ENCODE data around the gene KMT5B. TPM values are rescaled to one million over a fixed set of nuclear protein-coding genes. Genes with fewer than 3 reads are reported as not detected.
A peak's percentile ranks its signal among the peaks of the same experiment; 100 is the strongest.

Gene KMT5B
- total RNA-seq, 2 experiments from 2014 or later: 29.2 to 32.2 TPM

DNA sequence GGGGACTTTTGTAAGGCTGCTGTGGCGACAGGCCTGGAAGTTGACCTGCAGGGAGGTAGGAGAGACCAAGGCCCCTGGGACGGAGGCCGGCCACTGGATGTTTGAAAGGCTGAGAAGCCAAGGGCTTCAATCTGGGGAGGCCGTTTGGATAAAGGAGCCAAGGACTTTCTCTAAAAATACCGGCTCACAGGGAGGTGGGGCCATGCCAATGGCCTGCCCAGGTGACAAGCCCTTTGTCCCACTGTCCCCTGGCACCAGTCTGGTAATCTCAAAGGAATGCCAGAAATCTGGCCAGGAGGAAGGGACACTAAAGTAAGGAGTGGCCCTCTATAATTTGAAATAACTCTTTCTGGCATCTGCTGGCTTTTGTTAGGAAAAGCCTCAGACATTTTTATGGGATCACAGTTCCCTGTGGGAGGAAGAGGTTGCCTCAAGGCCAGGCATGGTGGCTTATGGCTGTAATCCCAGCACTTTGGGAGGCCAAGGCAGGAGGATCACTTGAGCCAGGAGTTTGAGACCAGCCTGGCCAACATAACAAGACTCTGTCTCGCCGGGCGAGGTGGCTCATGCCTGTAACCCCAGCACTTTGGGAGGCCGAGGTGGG lies 90.1 kb downstream of the KMT5B start:
- POLR2A ChIA-PET: no interaction called here
- Mint-ChIP-seq H3K36me3 (no peaks in the 10 kb centered on the region), H3K9me3 (no peaks in the 10 kb centered on the region), H3K27me3 (peaks cover 15% of the 10 kb centered on the region), H3K4me1 (peaks cover 14% of the 10 kb centered on the region), H3K27ac (no peak overlapping the region), H3K4me3 (no peak overlapping the region)
- DNase-seq: no peak
- ATAC-seq (ENCODE audit: low read depth): no peak

DNA sequence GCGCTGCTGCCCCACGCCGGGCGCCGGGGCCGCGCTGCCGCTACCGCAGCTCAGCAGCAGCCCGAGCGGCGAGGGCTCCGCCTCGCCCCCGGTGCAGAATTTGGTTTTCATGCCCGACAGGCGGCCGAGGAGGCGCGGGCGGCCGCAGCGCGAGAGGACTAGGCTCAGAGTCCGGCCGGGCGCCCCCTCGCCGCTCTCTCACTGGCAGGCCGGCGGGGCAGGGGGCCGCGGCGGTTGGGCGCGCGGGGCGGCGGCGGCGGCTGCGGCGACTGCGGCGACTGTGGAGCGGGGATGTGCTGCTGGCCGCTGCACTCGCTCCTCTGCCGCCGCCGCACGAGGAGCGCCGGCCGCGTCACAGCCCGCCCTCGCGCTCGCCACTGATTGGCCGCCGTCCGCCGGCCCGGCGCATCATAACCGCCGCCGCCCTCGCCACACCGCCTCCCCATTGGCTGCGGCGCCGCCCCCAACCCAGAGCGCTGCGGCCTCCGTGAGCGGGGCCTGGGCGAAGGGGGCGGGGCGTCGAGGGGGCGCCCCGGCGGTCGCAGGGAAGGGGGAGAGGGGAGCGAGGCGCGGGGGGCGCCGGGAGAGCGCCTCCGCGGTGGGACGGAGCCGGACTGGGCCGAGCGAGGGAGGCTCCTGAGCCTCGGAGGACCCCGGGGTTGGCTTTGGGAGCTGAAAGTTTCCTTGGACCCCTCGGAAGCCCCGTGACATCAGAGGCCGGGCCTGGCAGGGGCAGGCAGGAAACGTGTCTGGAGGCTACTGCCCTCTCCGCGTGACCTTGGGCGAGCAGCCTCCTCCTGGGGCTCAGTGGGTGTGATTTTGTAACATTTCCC lies 91.8 kb downstream of the KMT5B start, which contains the start of gene CHKA:
CHKA (minus strand) TSS at position 322 of the 833 bp plus-strand sequence; CDS start at position 111, 211 bp downstream.
- Mint-ChIP-seq H3K4me1 (peaks cover 20% of the 10 kb centered on the region), H3K27me3 (peaks cover 9% of the 10 kb centered on the region), H3K36me3 (peaks cover 4% of the 10 kb centered on the region), H3K27ac (peak within 1 kb of the TSS; percentile 91), H3K4me3 (peak within 1 kb of the TSS; percentile 85), H3K9me3 (no peaks in the 10 kb centered on the region)
- DNase-seq (peak; percentile 92), ATAC-seq (ENCODE audit: low read depth) (peak; percentile 84)
- POLR2A ChIA-PET: interaction anchor here (2.0 kb wide), 1 partner anchor 10 kb away, joined by 6 read pairs; no protein-coding TSS in a partner anchor

DNA sequence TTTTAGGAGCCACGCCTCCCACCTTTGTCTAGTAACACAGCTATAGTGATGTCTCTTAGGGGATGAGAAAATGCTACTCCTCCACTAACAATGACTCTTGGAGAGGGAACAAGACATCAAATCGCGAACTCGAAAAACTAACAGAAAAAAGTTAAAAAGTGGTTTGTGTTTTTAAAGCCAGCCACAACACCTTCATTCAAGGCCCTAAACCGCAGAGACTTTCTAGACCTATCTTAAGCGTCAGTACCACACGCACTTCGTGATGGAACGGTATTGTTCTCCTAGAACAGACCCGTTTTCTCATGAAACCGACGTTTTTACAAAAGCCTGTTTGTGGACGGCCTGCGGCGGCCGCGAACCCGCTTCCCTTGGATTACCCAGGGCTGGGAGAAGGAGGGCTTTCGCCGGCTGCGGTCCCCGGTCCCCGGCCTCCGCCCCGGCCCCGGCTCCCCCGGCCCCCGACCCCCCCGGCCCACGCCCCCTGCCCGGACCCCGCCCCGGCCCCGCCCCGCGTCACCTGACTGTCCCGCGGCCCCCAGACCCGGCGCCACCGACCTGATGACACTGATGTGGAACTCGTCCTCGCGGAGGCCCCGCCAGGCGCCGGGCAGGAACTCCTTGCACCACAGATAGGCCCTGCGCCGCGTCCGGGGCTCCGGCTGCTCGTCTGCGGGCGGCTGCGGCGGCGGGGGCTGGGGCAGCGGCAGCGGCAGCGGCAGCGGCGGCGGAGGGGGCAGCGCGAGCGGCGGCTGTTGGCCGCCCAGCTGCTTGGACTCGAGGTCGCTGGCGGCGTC lies 92.6 kb downstream of the KMT5B start:
- DNase-seq (peak; percentile 72), ATAC-seq (ENCODE audit: low read depth) (peak; percentile 37)
- H3K36me3 Mint-ChIP-seq: peaks cover 4% of the 10 kb centered on the region
- H3K27me3 Mint-ChIP-seq: peaks cover 8% of the 10 kb centered on the region
- no peaks in the 10 kb centered on the region for H3K9me3 Mint-ChIP-seq
- H3K4me3 Mint-ChIP-seq: peak overlapping the region; percentile 85
- H3K4me1 Mint-ChIP-seq: peaks cover 20% of the 10 kb centered on the region
- POLR2A ChIA-PET: interaction anchor here (0.5 to 2.0 kb wide), 3 partner anchors 9 to 85 kb away, joined by 4 to 6 read pairs (median 4); no protein-coding TSS in a partner anchor
- peak overlapping the region; percentile 91 for H3K27ac Mint-ChIP-seq

DNA sequence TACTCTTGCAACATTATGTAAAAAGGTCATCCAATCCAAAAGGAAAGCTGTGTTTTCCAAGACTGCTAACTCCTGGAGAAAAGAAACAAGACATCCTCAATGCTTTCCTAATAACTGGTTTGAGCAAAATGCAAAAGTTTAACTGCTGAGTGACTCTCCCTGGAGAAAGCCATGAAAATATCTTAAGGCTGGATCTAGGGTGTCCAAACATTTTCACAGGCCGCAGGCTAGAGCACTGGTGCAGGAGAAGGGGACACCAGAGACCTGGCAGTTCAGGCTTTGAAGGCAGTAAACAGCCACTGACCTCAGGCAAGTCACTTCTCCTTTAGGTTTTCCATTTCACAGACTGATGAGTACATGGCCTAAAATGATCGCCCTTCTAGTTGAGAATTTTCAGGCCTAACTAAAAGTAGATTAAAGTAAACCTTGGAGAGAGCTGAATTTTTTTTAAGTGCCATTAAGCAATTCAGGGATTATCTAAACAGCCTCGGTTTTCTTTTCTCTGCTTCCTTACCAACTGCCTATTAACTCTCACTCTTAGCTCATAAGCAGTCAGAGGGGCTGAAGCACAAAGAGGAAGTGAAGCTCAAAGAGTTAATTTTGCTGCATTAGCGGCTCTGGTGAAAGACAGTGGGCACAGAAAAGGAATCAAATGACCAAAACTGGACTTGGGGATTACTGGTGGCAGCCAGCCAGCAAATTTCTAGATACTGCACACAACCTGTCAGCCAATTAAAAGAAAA lies 94.2 kb downstream of the KMT5B start:
- H3K9me3 Mint-ChIP-seq: no peaks in the 10 kb centered on the region
- no peak for ATAC-seq (ENCODE audit: low read depth)
- H3K27me3 Mint-ChIP-seq: peaks cover 4% of the 10 kb centered on the region
- H3K4me3 Mint-ChIP-seq: peak overlapping the region; percentile 35
- H3K4me1 Mint-ChIP-seq: peaks cover 28% of the 10 kb centered on the region
- POLR2A ChIA-PET: interaction anchor here (2.0 kb wide), 1 partner anchor 8 kb away, joined by 6 read pairs; no protein-coding TSS in a partner anchor
- H3K27ac Mint-ChIP-seq: no peak overlapping the region
- H3K36me3 Mint-ChIP-seq: peaks cover 4% of the 10 kb centered on the region
- no peak for DNase-seq

DNA sequence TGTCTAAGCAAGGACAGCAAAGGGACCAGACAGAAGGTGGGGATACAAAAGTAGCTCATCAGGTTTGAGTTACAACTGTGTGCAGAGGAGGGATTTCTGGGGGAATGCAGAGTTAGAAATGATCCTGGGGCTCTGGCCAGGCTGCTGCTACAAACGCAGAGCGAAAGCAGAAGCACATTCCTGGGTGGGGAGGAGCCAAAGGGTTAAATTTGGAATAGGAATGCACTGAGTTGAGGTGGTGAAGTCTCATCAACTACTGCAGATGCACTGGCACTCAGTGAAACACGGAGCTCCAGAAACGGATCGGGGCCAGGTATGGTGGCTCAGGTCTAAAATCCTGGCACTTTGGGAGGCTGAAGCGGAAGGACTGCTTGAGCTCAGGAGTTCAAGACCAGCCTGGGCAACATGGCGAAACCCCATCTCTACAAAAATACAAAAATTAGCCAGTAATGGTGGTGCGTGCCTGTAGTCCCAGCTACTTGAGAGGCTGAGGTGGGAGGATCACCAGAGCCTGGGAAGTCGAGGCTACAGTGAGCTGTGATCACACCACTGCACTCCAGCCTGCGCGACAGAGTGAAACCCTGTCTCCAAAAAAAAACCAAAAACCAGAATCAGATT lies 95.1 kb downstream of the KMT5B start:
- H3K4me1 Mint-ChIP-seq: peaks cover 28% of the 10 kb centered on the region
- H3K27me3 Mint-ChIP-seq: no peaks in the 10 kb centered on the region
- DNase-seq (no peak), ATAC-seq (ENCODE audit: low read depth) (no peak)
- peaks cover 4% of the 10 kb centered on the region for H3K36me3 Mint-ChIP-seq
- no peaks in the 10 kb centered on the region for H3K9me3 Mint-ChIP-seq
- H3K27ac Mint-ChIP-seq: no peak overlapping the region
- no peak overlapping the region for H3K4me3 Mint-ChIP-seq
- POLR2A ChIA-PET: no interaction called here

DNA sequence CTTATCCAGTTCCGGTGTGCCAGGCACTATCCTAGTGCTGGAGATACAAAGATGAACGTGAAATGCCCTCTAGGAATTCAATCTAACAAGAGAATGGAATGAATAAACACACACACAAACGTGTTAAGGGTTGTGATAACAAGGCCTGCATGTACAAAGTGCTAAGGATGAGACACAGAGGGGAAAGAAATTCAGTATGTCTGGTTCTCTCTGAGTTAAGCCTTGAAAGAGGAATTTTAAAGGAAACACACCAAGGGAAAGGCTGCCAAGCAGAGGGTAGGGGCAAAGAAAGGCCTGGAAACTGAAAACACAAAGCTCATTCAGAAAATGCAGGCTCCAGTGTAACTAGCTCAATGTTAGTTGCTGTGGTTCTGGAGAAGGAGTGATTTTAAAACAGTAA lies 96.1 kb downstream of the KMT5B start:
- peaks cover 27% of the 10 kb centered on the region for H3K4me1 Mint-ChIP-seq
- H3K27me3 Mint-ChIP-seq: no peaks in the 10 kb centered on the region
- no peak for DNase-seq
- ATAC-seq (ENCODE audit: low read depth): no peak
- H3K36me3 Mint-ChIP-seq: peaks cover 4% of the 10 kb centered on the region
- H3K27ac Mint-ChIP-seq: no peak overlapping the region
- POLR2A ChIA-PET: no interaction called here
- H3K9me3 Mint-ChIP-seq: no peaks in the 10 kb centered on the region
- no peak overlapping the region for H3K4me3 Mint-ChIP-seq

DNA sequence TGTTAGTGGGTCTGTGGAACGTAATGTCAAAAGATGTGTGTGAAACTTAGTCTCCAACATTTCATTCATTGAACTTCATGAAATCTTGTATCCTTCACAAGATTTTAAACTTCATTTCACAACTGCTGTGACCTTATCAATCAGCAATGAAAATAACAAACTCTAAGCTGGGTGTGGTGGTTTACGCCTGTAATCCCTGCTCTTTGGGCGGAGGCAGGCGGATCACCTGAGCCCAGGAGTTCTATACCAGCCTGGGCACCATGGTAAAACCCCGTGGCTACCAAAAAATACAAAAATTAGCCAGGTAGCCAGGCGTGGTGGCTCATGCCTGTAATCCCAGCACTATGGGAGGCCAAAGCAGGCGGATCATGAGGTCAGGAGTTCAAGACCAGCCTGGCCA lies 97.0 kb downstream of the KMT5B start:
- Mint-ChIP-seq H3K27ac (no peak overlapping the region), H3K27me3 (no peaks in the 10 kb centered on the region), H3K4me3 (no peak overlapping the region), H3K36me3 (peaks cover 4% of the 10 kb centered on the region), H3K4me1 (peaks cover 25% of the 10 kb centered on the region), H3K9me3 (no peaks in the 10 kb centered on the region)
- POLR2A ChIA-PET: no interaction called here
- ATAC-seq (ENCODE audit: low read depth) (no peak), DNase-seq (no peak)

DNA sequence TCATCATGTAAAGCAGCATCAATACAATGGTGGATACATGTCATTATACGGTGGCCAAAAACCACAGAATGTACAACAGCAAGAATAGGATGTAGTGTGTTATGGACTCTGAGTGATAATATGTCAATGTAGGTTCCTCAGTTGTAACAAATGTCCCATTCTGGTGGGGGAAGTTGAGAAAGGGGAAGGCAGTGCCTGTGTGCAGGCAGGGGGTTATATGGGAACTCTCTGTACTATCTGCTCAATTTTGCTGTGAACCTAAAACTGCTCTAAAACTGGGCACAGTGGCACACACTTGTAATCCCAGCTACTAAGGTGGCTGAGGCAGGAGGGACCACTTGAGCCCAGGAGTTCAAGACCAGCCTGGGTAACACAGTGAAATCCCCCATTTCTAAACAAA lies 97.8 kb downstream of the KMT5B start:
- no peaks in the 10 kb centered on the region for H3K9me3 Mint-ChIP-seq
- no peak overlapping the region for H3K27ac Mint-ChIP-seq
- POLR2A ChIA-PET: no interaction called here
- H3K4me3 Mint-ChIP-seq: no peak overlapping the region
- peaks cover 25% of the 10 kb centered on the region for H3K4me1 Mint-ChIP-seq
- ATAC-seq (ENCODE audit: low read depth): no peak
- DNase-seq: no peak
- H3K27me3 Mint-ChIP-seq: no peaks in the 10 kb centered on the region
- H3K36me3 Mint-ChIP-seq: peaks cover 4% of the 10 kb centered on the region

DNA sequence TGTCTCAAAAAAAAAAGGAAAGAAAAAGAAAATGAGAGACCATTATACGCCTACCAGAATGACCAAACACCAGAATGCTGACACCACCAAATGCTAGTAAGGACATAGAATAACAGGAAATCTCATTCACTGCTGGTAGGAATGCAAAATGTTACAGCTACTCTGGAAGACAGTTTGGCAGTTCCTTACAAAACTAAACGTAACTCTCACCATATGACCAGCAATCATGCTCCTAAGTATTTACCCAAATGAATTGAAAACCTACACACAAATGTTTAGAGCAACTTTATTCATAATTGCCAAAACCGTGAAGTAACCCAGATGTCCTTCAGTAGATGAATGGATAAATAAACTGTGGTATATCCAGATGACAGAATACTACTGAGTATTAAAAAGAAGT lies 99.1 kb downstream of the KMT5B start:
- no peak for ATAC-seq (ENCODE audit: low read depth)
- Mint-ChIP-seq H3K9me3 (no peaks in the 10 kb centered on the region), H3K36me3 (peaks cover 4% of the 10 kb centered on the region), H3K27ac (no peak overlapping the region), H3K27me3 (no peaks in the 10 kb centered on the region), H3K4me3 (no peak overlapping the region), H3K4me1 (peaks cover 19% of the 10 kb centered on the region)
- POLR2A ChIA-PET: no interaction called here
- DNase-seq: no peak

DNA sequence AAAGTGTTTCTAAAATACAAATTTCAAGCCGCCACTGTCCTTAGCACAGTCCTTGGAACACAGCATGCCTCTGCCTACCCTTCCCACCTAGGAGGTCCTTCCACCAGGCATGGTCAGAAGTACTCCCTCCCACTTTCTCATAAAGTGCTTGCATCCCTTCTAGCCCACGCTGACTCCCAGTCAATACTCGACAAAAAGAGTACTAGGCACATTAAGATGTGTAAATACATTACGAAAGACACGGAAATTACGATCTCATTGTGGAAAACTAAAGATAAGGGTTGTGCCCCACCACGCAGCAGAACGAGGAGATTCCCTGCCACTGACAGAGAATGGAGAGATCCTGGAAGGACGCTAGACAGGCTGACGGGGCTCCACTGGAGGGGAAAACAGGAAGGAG lies 105.4 kb downstream of the KMT5B start:
- H3K9me3 Mint-ChIP-seq: no peaks in the 10 kb centered on the region
- H3K27ac Mint-ChIP-seq: no peak overlapping the region
- H3K4me3 Mint-ChIP-seq: no peak overlapping the region
- no peak for DNase-seq
- POLR2A ChIA-PET: no interaction called here
- no peaks in the 10 kb centered on the region for H3K4me1 Mint-ChIP-seq
- H3K27me3 Mint-ChIP-seq: no peaks in the 10 kb centered on the region
- peaks cover 2% of the 10 kb centered on the region for H3K36me3 Mint-ChIP-seq
- no peak for ATAC-seq (ENCODE audit: low read depth)

DNA sequence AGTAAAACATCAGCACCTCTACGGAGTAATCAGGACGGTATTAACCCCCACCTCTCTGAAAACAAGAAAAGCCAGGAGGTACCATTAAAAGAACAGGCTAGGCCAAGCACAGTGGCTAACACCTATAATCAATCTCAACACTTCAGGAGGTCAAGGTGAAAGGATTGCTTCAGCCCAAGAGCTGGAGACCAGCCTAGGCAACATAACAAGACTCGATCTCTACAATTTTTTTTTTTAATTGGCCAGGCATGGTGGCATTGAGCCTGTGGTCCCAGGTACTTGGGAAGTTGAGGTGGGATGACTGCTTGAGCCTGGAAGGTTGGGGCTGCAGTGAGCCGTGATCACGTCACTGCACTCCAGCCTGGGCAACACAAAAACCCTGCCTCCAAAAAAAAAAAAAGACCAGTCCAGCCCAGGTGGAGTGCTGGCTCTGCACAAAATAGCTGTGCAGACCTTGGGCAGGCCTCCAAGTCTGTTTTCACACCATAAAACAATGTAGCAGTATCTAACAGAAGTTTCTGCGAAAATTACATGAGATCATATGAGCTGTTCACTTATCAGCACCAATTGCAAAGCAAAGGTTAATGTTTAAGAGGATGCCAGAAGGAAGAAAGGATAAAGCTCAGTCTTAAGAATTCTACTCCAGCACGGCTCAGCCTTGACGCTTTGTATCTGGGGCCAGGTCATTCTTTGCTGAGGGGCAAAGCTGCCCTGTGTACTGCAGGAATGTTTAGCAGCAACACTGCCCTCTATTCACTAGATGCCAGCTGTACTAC lies 106.7 kb downstream of the KMT5B start:
- H3K27ac Mint-ChIP-seq: no peak overlapping the region
- POLR2A ChIA-PET: interaction anchor here (0.7 kb wide), 1 partner anchor 119 kb away, joined by 3 read pairs; no protein-coding TSS in a partner anchor
- no peak overlapping the region for H3K4me3 Mint-ChIP-seq
- H3K36me3 Mint-ChIP-seq: peaks cover 4% of the 10 kb centered on the region
- ATAC-seq (ENCODE audit: low read depth) (no peak), DNase-seq (no peak)
- no peaks in the 10 kb centered on the region for H3K9me3 Mint-ChIP-seq
- H3K4me1 Mint-ChIP-seq: peaks cover 1% of the 10 kb centered on the region
- H3K27me3 Mint-ChIP-seq: no peaks in the 10 kb centered on the region
